ENCODE results near the gene OR6B3. TPM values are rescaled to one million over a fixed set of nuclear protein-coding genes. Genes with fewer than 3 reads are reported as not detected.
A peak's percentile ranks its signal among the peaks of the same experiment; 100 is the strongest.
"Not testable (repeated sequence)": the region's sequence is repeated elsewhere in the genome, so short reads cannot be mapped to it uniquely, and the experiment has no call there.

Gene OR6B3
- total RNA-seq, 1 donor, result not detected

- DNase-seq (ENCODE audit: low read depth in 2 of 3, low spot score in 2 of 3), result no peak
These were observed 8.2 kb downstream of the OR6B3 start for GRCh38 chr2:240045098-240045497.

- DNase-seq (ENCODE audit: low read depth in 2 of 3, low spot score in 2 of 3), result not testable (repeated sequence)
These were observed 9.2 kb downstream of the OR6B3 start for GRCh38 chr2:240044096-240044495.

GRCh38 chr2:240043279-240043989, 9.9 kb downstream of the OR6B3 start:
- no peak for DNase-seq (ENCODE audit: low read depth in 2 of 3, low spot score in 2 of 3)

DNA sequence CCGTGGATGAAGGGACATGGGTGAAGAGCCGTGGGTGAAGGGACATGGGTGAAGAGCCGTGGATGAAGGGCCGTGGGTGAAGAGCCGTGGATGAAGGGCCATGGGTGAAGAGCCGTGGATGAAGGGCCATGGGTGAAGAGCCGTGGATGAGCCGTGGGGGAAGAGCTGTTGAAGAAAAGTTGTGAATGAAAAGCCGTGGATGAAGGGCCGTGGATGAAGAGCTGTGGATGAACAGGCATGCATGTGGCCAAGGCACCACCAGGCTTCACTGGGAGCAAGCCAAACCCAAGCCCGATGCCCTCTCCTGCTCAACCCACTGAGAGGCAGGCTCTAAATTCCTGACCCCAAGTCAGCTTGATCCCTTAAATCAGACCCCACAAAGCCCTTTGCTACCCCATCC, 10.6 kb downstream of the OR6B3 start:
- DNase-seq (ENCODE audit: low read depth in 2 of 3, low spot score in 2 of 3), result no peak

DNA sequence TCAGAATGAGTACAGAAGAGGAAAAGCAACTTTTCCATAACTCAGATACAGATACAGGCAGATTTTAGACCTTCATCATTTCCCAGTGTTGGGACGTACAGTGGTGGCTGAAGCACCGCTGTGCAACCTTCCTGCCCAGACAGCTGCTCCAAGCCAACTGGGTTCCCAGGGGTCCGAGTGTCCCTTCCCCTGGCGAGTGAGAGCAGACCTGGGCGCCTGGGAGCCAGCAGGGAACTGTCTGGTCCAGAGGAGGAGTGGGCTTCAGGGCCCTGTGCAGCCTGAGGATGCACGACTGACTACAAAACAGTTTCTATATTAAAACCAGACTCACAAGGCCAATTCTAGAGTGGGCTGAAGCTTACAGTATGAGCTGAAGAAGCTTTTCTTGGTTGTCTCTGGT, 12.0 kb downstream of the OR6B3 start:
- no peak for DNase-seq (ENCODE audit: low read depth in 2 of 3, low spot score in 2 of 3)

DNA sequence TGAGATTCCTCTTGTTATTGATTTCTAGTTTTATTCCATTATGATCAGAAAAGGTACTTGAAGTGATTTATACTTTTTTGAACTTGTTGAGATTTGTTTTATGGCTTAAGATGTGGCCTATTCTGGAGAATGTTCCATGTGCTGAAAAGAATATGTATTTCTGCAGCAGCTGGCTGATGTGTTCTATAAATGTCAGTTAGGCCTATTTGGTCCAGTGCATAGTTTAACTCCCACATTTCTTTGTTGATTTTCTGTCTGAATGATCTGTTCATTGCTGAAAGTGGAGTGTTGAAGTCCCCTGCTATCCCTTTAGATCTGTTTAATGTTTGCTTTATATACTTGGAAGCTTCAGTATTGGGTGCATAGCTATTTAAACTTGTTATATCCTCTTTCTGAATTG, 16.0 kb downstream of the OR6B3 start:
- DNase-seq (ENCODE audit: low read depth in 2 of 3, low spot score in 2 of 3), result no peak

DNA sequence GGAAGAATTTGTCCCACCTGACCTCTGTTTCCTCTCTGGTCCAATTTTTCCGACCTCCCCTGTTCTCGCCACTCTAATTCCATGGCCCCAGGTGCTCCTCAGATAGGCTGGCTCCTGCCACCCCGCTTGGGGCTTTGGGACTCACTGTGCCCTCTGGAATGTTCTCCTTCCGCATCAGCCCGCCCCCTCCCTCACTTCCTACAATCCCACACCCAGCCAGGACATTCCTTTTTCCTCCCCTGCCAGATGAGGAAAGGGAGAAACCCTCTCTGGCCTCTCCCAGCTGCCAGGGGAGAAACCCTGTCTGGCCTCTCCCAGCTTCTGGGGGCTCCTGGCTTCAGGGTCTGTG, 20.0 kb downstream of the OR6B3 start:
- DNase-seq (ENCODE audit: low read depth in 2 of 3, low spot score in 2 of 3), result no peak

DNA sequence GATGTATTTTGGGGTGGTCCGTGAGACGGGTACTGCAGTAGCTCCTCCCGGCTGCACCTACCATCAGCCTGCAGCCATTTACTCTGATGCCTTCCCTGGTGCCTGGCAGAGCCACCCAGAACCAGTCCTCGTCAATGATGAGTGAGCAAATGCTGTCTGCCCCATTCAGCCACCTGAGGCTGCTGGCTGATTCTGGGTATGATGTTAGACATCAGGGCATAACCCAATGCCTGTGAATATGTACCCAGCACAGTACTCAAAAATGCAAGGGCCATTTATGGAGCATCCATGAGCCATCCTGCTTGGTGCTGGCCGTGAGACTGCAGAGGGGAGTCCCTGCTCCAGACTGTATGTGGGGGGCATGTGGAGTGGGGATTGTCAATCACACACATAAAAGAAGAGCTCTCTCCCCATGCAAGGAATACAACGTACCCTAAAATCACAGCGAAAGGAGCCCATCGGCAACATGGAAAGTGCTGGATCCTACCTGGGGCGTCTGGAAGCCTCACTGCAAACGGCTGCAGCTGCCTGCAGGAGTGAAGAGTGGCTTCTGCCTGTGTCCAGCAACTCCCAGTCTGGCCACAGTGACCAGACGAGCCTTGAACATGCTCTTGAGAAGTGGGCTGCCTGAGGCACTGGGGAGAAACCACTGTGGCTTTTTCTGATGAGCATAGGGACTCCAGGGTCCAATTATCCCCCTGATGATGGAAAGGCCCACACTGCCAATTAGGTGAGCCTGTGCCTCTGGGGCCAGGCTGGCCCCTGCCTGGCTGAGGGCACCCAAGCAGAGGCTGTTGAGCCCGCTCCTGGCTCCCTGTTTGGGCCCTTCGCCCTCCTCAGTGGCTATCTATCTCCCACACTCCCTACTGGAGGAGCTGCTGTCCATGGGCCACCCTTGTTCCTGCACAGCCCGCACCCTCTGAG, 20.7 kb downstream of the OR6B3 start:
- no peak for DNase-seq (ENCODE audit: low read depth in 2 of 3, low spot score in 2 of 3)

GRCh38 chr2:240030379-240031094, 22.8 kb downstream of the OR6B3 start, which contains the start of gene OR6B2:
Gene OR6B2, minus strand, starts transcription at chr2:240030429. Its CDS starts 0 bp downstream, at chr2:240030429.
- DNase-seq (ENCODE audit: low read depth in 2 of 3, low spot score in 2 of 3), result no peak

GRCh38 chr2:240024766-240025165, 28.6 kb downstream of the OR6B3 start:
- peak; percentile 4 to 38 (median 22) for DNase-seq (ENCODE audit: low read depth in 2 of 3, low spot score in 2 of 3)

- no peak for DNase-seq (ENCODE audit: low read depth in 2 of 3, low spot score in 2 of 3)
These were observed 29.5 kb downstream of the OR6B3 start for GRCh38 chr2:240023792-240024191.

GRCh38 chr2:240021488-240022104, 31.7 kb downstream of the OR6B3 start:
- DNase-seq (ENCODE audit: low read depth in 2 of 3, low spot score in 2 of 3), result peak; percentile 25 to 71 (median 66)

DNA sequence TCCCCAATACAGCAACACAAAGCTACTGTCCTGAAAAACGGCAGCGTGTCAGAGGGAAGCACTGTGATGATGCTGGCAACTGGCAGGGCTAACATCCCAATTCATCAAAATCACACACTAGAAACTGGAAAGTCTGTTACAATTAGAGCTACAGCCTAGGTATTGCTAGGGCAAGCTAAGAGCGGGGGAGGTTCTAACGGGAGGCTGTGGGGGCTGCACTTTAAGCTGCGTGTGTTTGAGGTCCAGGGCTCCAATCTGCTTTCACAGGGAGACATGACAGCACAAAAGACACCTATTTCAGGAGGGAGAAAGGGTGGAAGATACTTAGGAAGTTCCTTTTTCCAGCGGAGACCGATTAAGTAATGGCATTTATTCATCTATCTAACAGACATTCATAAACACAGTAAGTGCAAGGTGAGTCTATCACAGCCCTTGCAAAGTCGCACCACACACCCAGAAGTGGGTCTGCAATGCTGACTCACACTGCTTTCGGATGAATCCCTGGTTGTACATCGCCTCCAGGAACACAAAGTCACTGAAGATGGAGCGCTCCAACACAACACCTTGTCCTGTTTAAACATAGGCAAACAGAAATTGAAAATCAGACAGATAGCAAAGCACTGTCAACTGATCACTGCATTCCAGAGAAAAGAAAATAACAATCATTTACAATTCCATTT, 35.1 kb downstream of the OR6B3 start:
- no peak for DNase-seq (ENCODE audit: low read depth in 2 of 3, low spot score in 2 of 3)

DNA sequence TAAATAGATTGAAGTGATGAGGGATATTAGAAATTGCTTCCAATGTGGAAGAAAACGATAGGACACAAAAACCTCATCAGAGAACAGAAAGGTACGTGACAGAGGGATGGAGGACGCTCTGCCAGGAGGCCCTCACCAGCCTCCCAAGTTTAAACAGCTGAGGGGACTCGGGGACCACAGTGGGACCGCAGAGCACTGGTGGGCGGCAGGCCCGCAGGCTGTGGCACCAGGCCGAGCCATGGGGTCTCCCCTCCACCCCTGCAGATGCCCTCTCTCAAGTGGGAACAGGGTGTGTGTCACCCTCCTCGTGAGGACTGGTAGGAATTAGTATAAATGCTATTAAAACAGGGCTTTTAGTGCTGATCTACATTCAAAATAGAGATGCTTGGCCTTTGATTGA, 39.0 kb downstream of the OR6B3 start:
- DNase-seq (ENCODE audit: low read depth in 2 of 3, low spot score in 2 of 3), result no peak

- DNase-seq (ENCODE audit: low read depth in 2 of 3, low spot score in 2 of 3), result peak in 1 of 3 donors; percentile 26
These were observed 40.0 kb downstream of the OR6B3 start for GRCh38 chr2:240013343-240013742.

DNA sequence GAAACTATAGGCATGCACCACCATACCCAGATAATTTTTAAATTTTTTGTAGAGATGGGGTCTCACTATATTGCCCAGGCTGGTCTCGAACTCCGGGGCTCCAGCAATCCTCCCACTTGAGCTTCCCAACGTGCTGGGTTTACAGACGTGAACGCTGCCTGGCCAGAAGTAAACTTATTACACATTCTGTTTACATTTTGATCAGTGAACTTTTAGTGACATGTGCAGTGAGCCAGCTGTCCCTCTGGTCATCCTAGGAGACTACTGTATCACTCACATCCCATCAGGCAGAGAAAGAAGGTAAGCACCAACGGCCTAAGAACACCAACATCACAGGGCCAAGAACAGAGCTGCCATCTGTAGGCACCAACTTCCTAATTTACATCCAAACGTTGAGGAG, 50.3 kb downstream of the OR6B3 start:
- DNase-seq (ENCODE audit: low read depth in 2 of 3, low spot score in 2 of 3), result no peak

GRCh38 chr2:240000671-240001070, 52.6 kb downstream of the OR6B3 start:
- DNase-seq (ENCODE audit: low read depth in 2 of 3, low spot score in 2 of 3), result no peak

DNA sequence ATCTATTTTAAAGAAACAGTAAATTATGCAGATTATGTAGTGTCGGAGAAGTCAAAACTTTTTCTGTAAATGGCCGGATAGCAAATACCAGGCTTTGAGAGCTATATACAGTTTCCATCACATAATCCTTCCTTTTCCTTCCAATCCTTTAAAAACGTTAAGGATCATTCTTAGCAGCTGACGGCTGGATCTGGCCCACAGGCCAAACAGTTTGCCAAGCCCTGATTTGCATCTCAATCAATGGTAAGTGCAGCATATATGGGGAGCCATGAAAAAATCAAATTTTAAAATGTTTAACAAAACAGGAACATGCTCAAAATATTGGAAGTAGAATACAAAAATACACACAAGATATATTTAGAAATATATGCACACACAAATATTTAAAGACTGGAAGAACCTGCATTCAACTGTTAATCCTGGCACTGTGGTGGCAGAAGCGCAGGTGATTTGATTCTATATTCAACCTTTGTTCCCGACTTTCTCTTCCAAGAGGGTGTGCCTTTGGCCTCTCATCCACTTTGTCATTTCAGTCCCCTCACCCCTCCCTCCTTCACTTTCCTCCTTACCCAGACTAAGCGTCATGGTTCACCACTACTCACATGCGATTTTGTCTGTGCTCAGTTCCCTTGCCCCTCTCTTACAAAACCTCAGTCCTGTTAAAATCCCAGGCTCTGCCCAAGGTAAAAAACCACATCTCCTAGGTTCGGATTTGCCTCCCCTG, 55.5 kb downstream of the OR6B3 start:
- DNase-seq (ENCODE audit: low read depth in 2 of 3, low spot score in 2 of 3), result no peak
